GM19023 (cell line): Measurements from ENCODE around the gene BRD9.

Experiments used
- ATAC-seq: cut with Tn5 transposase; IDR thresholded peaks from one replicate; pipeline ENCODE4 v1.9.1; 2021; ENCODE audit warnings: mild to moderate bottlenecking, moderate library complexity; ENCODE audit not compliant: unreplicated experiment

The BRD9 gene

GRCh38 chr5:819078-819477 lies 73.5 kb downstream of the BRD9 start:
- no peak for ATAC-seq

GRCh38 chr5:816176-816575 lies 76.4 kb downstream of the BRD9 start:
- ATAC-seq, result no peak

GRCh38 chr5:815449-815848 lies 77.2 kb downstream of the BRD9 start:
- no peak for ATAC-seq
